ENCODE data around the gene U2AF2.
A peak's percentile ranks its signal among the peaks of the same experiment; 100 is the strongest.

The U2AF2 gene

DNA sequence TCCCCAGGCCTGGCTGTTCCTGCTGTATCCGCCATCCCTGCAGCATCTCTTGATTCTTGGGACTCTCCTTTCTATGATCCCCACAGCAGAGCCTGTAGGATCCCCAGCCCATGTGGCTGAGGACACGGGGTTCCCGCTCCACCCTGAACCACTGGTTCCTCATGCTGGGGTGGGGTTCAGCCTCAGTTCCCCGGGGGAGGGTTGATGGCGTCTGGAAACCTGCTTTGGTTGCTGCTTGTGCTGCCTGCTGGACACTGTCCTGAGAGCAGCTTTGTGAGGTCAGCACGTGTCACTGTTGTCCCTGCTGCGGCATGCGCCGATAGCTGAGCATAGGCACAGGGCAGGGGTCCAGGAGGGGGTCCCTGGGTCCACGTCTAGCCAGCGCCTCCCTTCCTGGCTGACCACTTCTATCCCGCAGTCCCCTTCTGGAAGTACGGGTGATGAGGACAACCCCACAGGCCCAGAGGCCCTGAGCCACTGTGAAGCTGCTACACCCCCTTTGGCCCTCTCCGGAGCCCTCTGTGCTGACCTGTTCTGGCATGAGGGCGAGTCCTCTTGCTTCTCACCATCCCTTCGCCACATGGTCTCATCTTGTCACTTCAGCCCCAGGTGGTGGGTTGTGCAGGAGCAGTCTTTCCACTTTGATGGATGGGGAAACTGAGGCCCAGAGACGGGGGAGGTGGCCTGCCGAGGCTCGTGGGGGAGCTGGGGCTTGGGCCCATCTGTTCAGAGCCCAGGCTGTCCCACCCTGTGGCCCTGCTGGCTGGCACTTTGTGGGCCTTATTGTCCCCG lies 25.7 kb downstream of the U2AF2 start:
- peaks cover 49% of the 10 kb centered on the region for H3K4me1 ChIP-seq (ENCODE audit: control insufficient read depth, insufficient read depth, low read length)
- H3K36me3 ChIP-seq (ENCODE audit: control insufficient read depth, insufficient read depth, low read length, severe bottlenecking), result peaks cover 44% of the 10 kb centered on the region
- H3K27me3 ChIP-seq (replicated peaks; ENCODE audit: control insufficient read depth, insufficient read depth, low read length), result no peaks in the 10 kb centered on the region
- no peak for DNase-seq (ENCODE audit: low read depth)
- H3K9ac ChIP-seq (ENCODE audit: low read length), result no peak overlapping the region
- H3K9me3 ChIP-seq (ENCODE audit: control insufficient read depth, low read length), result no peaks in the 10 kb centered on the region
- H3K4me3 ChIP-seq (ENCODE audit: low read length), result no peak overlapping the region

DNA sequence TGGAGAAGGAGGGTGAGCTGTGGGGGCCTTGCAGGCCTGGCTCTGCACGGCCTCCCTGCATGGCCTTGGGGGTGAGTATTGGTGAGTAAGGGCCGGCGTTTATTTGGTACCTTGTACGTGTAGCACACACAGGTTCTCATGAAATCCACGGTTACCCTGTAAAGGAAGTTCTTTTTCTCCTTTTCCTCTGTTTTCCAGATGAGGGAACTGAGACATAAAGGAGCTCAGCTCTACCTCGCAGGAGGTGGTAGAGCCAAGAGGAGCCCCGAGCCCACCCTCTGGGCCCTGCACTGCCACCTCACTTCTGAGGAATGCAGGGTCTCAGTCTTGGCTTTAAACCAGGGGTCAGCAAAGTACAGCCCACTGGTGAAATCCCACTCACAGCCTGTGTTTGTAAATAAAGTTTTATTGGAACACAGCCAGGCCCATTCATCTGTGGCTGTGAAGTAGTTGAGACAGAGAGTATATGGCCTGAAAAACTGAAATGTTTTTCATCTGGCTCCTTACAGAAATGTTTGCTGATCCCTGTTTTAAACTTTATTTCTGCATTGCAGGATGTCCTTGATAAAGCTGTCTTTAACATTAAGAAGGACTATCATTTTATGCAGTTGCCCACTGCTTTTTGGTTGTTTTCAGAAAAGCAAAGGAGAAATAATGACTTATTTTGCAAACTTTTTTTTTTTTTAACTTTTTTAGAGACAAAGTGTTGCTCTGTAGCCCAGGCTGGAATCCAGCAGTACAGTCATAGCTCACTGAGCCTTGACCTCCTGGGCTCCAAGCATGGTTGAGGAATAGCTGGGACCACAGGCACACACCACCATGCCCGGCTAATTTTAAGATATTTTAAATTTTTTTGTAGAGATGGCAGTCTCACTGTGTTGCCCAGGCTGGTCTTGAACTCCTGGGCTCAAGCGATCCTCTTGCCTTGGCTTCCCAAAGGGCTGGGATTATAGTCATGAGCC lies 26.6 kb downstream of the U2AF2 start:
- H3K36me3 ChIP-seq (ENCODE audit: control insufficient read depth, insufficient read depth, low read length, severe bottlenecking), result peaks cover 52% of the 10 kb centered on the region
- no peaks in the 10 kb centered on the region for H3K27me3 ChIP-seq (replicated peaks; ENCODE audit: control insufficient read depth, insufficient read depth, low read length)
- DNase-seq (ENCODE audit: low read depth), result peak; percentile 16
- peak overlapping the region; percentile 7 for H3K9ac ChIP-seq (ENCODE audit: low read length)
- peaks cover 42% of the 10 kb centered on the region for H3K4me1 ChIP-seq (ENCODE audit: control insufficient read depth, insufficient read depth, low read length)
- H3K9me3 ChIP-seq (ENCODE audit: control insufficient read depth, low read length), result no peaks in the 10 kb centered on the region
- no peak overlapping the region for H3K4me3 ChIP-seq (ENCODE audit: low read length)

DNA sequence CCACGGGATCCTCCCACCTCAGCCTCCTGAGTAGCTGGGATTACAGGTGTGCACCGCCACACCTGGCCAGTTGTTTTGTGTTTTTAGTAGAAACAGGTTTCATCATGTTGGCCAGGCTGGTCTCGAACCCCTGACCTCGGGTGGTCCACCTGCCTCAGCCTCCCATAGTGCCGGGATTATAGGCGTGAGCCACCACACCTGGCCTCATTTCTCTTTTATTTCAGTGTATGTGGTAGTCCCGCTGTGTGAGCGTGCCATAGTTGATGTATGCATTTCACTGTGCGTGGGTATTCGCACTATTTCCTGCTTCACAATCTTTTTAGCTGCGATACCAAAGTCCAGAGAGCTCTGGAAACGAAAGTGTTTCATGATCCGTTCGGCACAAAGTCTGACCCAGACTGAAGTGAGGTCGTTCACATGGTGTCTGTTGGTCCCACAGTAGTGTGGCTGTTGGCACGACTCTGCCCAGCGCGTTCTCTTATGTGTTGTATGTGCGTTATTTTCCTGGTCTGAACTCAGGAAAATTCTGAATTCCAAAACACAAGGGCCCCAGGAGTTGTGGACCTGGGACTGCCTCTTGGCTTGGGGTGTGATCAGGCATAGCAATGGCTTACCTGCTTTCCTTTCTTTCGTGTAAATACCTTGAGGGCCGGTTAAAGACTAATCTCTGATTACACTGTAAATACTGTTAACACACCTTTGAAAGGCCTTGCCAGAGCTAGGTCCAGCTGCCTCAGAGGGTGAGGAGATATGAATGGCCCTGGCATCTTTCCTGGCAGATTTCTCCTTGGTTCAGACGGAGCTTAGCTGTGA lies 28.8 kb downstream of the U2AF2 start:
- DNase-seq (ENCODE audit: low read depth), result no peak
- H3K27me3 ChIP-seq (replicated peaks; ENCODE audit: control insufficient read depth, insufficient read depth, low read length), result no peaks in the 10 kb centered on the region
- H3K36me3 ChIP-seq (ENCODE audit: control insufficient read depth, insufficient read depth, low read length, severe bottlenecking), result peaks cover 48% of the 10 kb centered on the region
- H3K4me1 ChIP-seq (ENCODE audit: control insufficient read depth, insufficient read depth, low read length), result peaks cover 25% of the 10 kb centered on the region
- no peak overlapping the region for H3K4me3 ChIP-seq (ENCODE audit: low read length)
- H3K9ac ChIP-seq (ENCODE audit: low read length), result no peak overlapping the region
- no peaks in the 10 kb centered on the region for H3K9me3 ChIP-seq (ENCODE audit: control insufficient read depth, low read length)

DNA sequence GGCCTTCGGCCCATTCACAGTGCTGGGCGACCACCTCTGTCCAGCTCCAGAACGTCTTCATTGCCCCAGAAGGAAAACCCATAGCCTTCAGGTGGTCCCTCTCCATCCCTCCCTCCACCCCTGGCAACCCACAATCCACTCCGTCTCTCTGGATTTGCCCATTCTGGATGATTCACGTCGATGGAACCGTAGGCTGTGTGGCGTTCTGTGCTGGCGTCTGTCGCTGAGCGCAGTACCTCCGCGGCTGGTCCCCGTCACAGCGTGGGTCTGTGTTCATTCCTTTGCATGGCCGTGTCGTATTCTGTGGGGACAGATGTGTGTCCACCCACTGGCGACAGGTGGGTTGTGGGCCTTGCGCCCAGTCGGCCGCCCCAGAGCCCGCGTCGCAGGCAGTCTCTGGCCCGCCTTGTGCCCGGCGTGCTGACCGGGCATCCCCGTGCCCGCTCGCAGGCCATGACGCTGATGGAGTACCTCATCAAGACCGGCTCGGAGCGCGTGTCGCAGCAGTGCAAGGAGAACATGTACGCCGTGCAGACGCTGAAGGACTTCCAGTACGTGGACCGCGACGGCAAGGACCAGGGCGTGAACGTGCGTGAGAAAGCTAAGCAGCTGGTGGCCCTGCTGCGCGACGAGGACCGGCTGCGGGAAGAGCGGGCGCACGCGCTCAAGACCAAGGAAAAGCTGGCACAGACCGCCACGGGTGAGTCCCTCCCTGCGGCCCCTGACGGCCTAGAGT lies 30.3 kb downstream of the U2AF2 start:
- Histone ChIP-seq H3K9ac (ENCODE audit: low read length) (no peak overlapping the region), H3K27me3 (replicated peaks; ENCODE audit: control insufficient read depth, insufficient read depth, low read length) (no peaks in the 10 kb centered on the region), H3K4me1 (ENCODE audit: control insufficient read depth, insufficient read depth, low read length) (peaks cover 22% of the 10 kb centered on the region), H3K9me3 (ENCODE audit: control insufficient read depth, low read length) (no peaks in the 10 kb centered on the region), H3K36me3 (ENCODE audit: control insufficient read depth, insufficient read depth, low read length, severe bottlenecking) (peaks cover 51% of the 10 kb centered on the region), H3K4me3 (ENCODE audit: low read length) (no peak overlapping the region)
- no peak for DNase-seq (ENCODE audit: low read depth)

DNA sequence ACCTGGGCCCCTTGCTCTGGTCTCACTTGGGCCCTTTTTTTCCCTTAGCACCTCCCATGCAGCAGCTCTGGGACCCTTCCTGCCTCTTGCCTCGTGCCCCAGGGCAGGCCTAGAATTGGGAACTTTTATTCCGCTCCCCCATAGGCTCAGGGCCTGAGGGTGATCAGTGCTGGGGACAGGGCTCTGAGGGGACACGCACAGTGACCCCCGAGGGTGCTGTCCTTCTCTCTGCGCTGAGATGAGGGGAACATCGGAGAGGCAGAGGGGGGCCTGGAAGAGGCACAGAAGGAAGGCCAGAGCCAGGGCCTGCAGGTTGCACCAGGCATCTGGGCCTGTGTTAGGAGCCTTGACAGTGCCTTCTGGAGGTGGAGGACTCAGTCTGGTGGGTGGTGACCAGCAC lies 30.9 kb downstream of the U2AF2 start:
- Histone ChIP-seq H3K36me3 (ENCODE audit: control insufficient read depth, insufficient read depth, low read length, severe bottlenecking) (peaks cover 58% of the 10 kb centered on the region), H3K9me3 (ENCODE audit: control insufficient read depth, low read length) (no peaks in the 10 kb centered on the region), H3K4me1 (ENCODE audit: control insufficient read depth, insufficient read depth, low read length) (peaks cover 16% of the 10 kb centered on the region), H3K4me3 (ENCODE audit: low read length) (no peak overlapping the region), H3K9ac (ENCODE audit: low read length) (no peak overlapping the region), H3K27me3 (replicated peaks; ENCODE audit: control insufficient read depth, insufficient read depth, low read length) (no peaks in the 10 kb centered on the region)
- DNase-seq (ENCODE audit: low read depth), result no peak

DNA sequence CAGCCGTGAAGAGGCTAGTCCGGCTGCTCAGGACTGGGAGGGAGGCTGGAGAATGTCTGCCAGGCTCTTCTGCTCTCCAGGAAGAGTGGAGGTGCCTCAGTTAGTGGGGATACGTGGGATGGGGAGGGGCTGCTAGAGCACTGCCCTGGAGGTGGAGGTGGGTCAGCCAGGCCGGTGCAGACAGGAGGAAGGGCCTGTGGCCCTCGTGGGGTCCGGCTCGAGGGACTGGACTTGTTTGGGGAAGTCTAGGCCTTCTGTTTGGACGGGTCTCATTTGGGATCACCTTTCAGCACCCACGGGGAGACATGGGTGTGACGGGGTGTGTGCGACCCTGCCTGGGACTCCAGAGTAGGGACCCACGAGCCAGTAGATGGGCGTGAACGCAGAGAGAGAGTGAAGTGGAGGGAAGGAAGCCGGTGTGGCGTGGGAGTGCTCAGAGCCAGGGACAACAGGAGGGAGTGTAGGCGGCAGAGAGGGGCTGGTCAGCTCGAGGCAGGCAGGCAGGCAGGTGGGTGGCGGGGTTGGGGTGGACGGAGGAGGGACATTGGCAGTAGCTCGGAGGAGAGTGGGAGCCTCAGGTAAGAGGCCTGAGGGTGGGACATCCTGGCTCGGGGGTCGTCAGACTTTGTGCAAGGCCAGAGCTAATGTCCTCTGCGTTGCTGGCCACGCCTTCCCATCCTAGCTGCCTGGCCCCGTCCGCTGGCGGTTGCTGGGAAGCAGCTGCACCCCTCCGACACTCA lies 31.6 kb downstream of the U2AF2 start:
- no peak for DNase-seq (ENCODE audit: low read depth)
- H3K4me1 ChIP-seq (ENCODE audit: control insufficient read depth, insufficient read depth, low read length), result peaks cover 9% of the 10 kb centered on the region
- H3K36me3 ChIP-seq (ENCODE audit: control insufficient read depth, insufficient read depth, low read length, severe bottlenecking), result peaks cover 61% of the 10 kb centered on the region
- no peak overlapping the region for H3K9ac ChIP-seq (ENCODE audit: low read length)
- no peaks in the 10 kb centered on the region for H3K9me3 ChIP-seq (ENCODE audit: control insufficient read depth, low read length)
- H3K4me3 ChIP-seq (ENCODE audit: low read length), result no peak overlapping the region
- no peaks in the 10 kb centered on the region for H3K27me3 ChIP-seq (replicated peaks; ENCODE audit: control insufficient read depth, insufficient read depth, low read length)

DNA sequence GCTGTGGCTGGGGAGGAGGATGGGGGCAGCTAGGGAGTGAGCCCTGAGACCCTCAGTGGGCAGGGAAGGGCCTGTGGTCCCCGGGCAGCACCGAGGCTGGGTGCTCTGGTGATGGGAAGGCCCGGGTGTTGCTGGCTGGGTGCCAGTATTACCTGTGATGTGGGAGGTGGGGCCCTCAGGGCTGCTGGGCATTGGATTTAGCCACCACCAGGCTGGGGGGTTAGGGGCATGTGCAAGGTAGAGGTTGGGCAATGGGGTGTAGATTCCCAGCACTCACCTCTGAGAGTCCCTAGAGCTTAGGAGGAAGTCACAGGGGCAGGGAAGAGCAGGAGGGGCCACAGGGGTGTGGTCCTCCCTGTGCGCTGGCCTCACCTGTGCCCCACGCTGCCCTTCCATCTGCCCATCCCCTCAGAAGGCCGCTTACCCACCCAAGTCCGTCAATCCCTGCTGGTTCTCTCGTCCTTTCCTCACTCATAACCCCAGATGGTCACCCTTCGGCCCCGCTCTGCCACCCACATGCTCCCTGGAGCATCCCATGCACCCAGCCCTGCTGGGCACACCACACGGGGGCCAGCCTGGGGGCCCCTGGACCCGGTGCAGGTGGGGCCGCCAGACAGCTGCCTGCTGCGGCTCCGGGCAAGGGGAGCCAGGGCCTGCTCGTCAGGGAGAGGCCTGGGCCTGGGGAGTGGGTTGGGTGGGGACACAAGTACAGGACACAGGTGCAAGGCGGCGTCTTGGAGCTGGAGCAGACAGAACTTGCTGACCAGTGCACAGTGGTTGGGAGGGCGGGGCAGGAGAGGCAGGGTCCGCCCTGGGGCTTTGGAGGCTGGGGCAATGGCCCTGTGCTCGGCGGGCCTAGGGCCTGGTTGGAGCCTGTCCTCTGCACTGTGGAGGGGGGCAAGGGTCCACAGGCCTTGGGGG lies 32.7 kb downstream of the U2AF2 start:
- no peaks in the 10 kb centered on the region for H3K9me3 ChIP-seq (ENCODE audit: control insufficient read depth, low read length)
- no peaks in the 10 kb centered on the region for H3K4me1 ChIP-seq (ENCODE audit: control insufficient read depth, insufficient read depth, low read length)
- peaks cover 62% of the 10 kb centered on the region for H3K36me3 ChIP-seq (ENCODE audit: control insufficient read depth, insufficient read depth, low read length, severe bottlenecking)
- H3K27me3 ChIP-seq (replicated peaks; ENCODE audit: control insufficient read depth, insufficient read depth, low read length), result no peaks in the 10 kb centered on the region
- no peak overlapping the region for H3K4me3 ChIP-seq (ENCODE audit: low read length)
- H3K9ac ChIP-seq (ENCODE audit: low read length), result no peak overlapping the region
- no peak for DNase-seq (ENCODE audit: low read depth)

DNA sequence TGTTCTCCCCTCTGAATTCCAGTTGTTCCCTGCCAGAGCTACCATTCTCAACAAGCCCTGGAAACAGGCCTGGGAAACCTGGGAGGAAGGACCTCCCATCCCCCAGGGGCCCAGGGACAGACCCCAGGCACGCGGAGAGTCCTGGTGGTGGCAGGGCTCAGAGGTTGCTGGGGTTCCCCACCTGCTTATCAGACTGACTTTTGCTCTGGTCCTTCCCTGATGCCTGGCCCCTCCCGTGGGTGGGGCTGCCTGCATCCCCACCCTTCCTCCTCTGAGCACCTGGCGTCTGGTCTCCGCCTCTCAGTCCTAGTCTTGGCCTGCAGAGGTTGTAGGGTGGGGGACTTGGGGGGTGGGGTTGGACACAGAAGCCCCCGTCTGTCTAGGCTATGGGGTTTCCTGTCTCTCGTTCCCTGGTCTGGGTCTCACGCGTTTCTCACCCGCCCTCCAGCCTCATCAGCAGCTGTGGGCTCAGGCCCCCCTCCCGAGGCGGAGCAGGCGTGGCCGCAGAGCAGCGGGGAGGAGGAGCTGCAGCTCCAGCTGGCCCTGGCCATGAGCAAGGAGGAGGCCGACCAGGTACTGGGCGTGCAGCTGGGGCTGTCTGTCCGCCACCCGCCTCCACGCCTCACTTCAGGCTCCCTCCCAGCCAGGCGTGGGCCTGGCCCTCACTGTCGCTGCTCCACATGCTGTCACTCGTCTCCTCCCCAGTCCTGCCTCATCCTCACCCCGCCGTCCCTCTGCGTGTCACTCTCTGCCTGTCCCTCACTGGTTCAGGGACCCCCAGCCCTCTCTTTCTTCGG lies 33.8 kb downstream of the U2AF2 start:
- DNase-seq (ENCODE audit: low read depth), result no peak
- H3K27me3 ChIP-seq (replicated peaks; ENCODE audit: control insufficient read depth, insufficient read depth, low read length), result no peaks in the 10 kb centered on the region
- peaks cover 68% of the 10 kb centered on the region for H3K36me3 ChIP-seq (ENCODE audit: control insufficient read depth, insufficient read depth, low read length, severe bottlenecking)
- H3K9ac ChIP-seq (ENCODE audit: low read length), result no peak overlapping the region
- H3K9me3 ChIP-seq (ENCODE audit: control insufficient read depth, low read length), result no peaks in the 10 kb centered on the region
- no peak overlapping the region for H3K4me3 ChIP-seq (ENCODE audit: low read length)
- H3K4me1 ChIP-seq (ENCODE audit: control insufficient read depth, insufficient read depth, low read length), result no peaks in the 10 kb centered on the region

Measured in adipocyte (in vitro differentiated cells).